GM12878 (cell line): ENCODE results near the gene NFATC1. TPM values are rescaled to one million over a fixed set of nuclear protein-coding genes. Genes with fewer than 3 reads are reported as not detected.
"Not testable (repeated sequence)": the region's sequence is repeated elsewhere in the genome, so short reads cannot be mapped to it uniquely, and the experiment has no call there.

ENCODE experiments used
- ATAC-seq: fragments of 200-7000 bp; cut with Tn5 transposase; 3 replicates; pipeline ENCODE4 v1.9.1; 2020; ENCODE audit warnings: mild to moderate bottlenecking, moderate library complexity
- BruUV-seq: library from RNA; stranded (reverse); fragments of 400-500 nt; replicated peaks from 2 replicates; lab custom pipeline; 2021; lab: Mats Ljungman, UMichigan
- CTCF ChIA-PET: fragments of 300-600 bp; sonication (Branson Sonifier 250); formaldehyde crosslinking; extraction: SDS; loops from one replicate; lab custom pipeline; 2021; ENCODE audit warnings: inconsistent platforms; lab: Yijun Ruan, JAX
- POLR2A ChIA-PET: fragments of 350-600 bp; formaldehyde crosslinking; extraction: SDS; loops from one replicate; lab custom pipeline; 2021; ENCODE audit warnings: inconsistent platforms; lab: Charles Lee
- RAD21 ChIA-PET: fragments of 300-600 bp; sonication (Branson Sonifier 250); formaldehyde crosslinking; loops from one replicate; lab custom pipeline; 2023; ENCODE audit warnings: antibody characterized with exemption; ENCODE audit not compliant: unreplicated experiment; lab: Charles Lee
- SMC1A ChIA-PET: fragments of 300-600 bp; sonication (Branson Sonifier 250); formaldehyde crosslinking; loops from one replicate; lab custom pipeline; 2023; ENCODE audit not compliant: unreplicated experiment, uncharacterized antibody; lab: Charles Lee
- DNase-seq: peaks from one replicate; pipeline ENCODE4 v3.0.0-alpha.2; 2011; ENCODE audit warnings: low read depth, low spot score
- FAIRE-seq: peaks from 3 replicates; lab custom pipeline; 2011; peaks lifted over from hg19 to GRCh38; lab: Jason Lieb, UNC
- H2AFZ ChIP-seq: 2 replicates; pipeline ENCODE4 v1.6.0; 2011; ENCODE audit warnings: low read depth, low read length, control low read depth; ENCODE audit not compliant: control insufficient read depth
- H3K27ac ChIP-seq: 2 replicates; pipeline ENCODE4 v1.5.1; 2011; ENCODE audit warnings: control low read depth; ENCODE audit not compliant: control insufficient read depth, insufficient read depth
- H3K27me3 ChIP-seq, 2 experiments: replicated peaks in 1 of 2; 2 replicates each; pipeline versions ENCODE4 v1.6.0 to v1.6.1; 2011; ENCODE audit warnings: low read length in 1 of 2; ENCODE audit not compliant: control insufficient read depth in 2 of 2, insufficient read depth in 2 of 2
- H3K36me3 ChIP-seq, 2 experiments: 2 replicates each; pipeline ENCODE4 v1.5.1; 2011; ENCODE audit warnings: low read length in 1 of 2; ENCODE audit not compliant: control insufficient read depth in 2 of 2, insufficient read depth in 2 of 2
- H3K4me1 ChIP-seq: 2 replicates; pipeline ENCODE4 v1.6.1; 2011; ENCODE audit warnings: mild to moderate bottlenecking, low read length, moderate library complexity, mixed read lengths; ENCODE audit not compliant: control insufficient read depth, insufficient read depth
- H3K4me2 ChIP-seq: 2 replicates; pipeline ENCODE4 v1.6.0; 2011; ENCODE audit warnings: control low read depth; ENCODE audit not compliant: control insufficient read depth, insufficient read depth
- H3K4me3 ChIP-seq: fragments of 200-600 bp; sonication (generic); 2 replicates; pipeline ENCODE4 v1.5.1; 2016
- H3K79me2 ChIP-seq: 2 replicates; pipeline ENCODE4 v1.6.0; 2011; ENCODE audit warnings: low read length; ENCODE audit not compliant: control insufficient read depth, insufficient read depth
- H3K9ac ChIP-seq: 2 replicates; pipeline ENCODE4 v1.8.0; 2011; ENCODE audit warnings: low read length, control low read depth, mixed read lengths; ENCODE audit not compliant: control insufficient read depth, insufficient read depth
- H3K9me3 ChIP-seq: replicated peaks from 3 replicates; pipeline ENCODE4 v1.5.1; 2011; ENCODE audit warnings: mild to moderate bottlenecking, low read length; ENCODE audit not compliant: control insufficient read depth, insufficient read depth
- H4K20me1 ChIP-seq: 2 replicates; pipeline ENCODE4 v1.6.0; 2011; ENCODE audit not compliant: control insufficient read depth, insufficient read depth
- NFYA ChIP-seq: IDR thresholded peaks from 2 replicates; pipeline ENCODE4 v1.6.1; 2011; ENCODE audit warnings: low read depth, mild to moderate bottlenecking, low read length, improper control_type of control experiment, borderline replicate concordance
- RB1 ChIP-seq: fragments of 450-650 bp; formaldehyde crosslinking; IDR thresholded peaks from 2 replicates; pipeline ENCODE4 v1.6.1; 2017; ENCODE audit warnings: mild to moderate bottlenecking, borderline replicate concordance
- WGBS: methylation state at CpG from one replicate; pipeline ENCODE4 v1.1.6; 2016; ENCODE audit warnings: low lambda C conversion rate; ENCODE audit not compliant: insufficient replicate concordance, insufficient coverage; ENCODE audit errors: missing lambda C conversion rate; 5-methylcytosine and 5-hydroxymethylcytosine counted together
- in situ Hi-C: fragments of 300-500 bp; cut with MboI; formaldehyde crosslinking; loops from 9 replicates; pipeline ENCODE4 v1.14.3; 2018; ENCODE audit warnings: mixed read lengths
- intact Hi-C: fragments of 100-400 bp; cut with micrococcal nuclease; formaldehyde crosslinking; loops from one replicate; pipeline ENCODE4 v1.14.2; 2022; ENCODE audit not compliant: unreplicated experiment
- polyA plus RNA-seq, 11 experiments: library from polyadenylated mRNA; depleted of rRNA in 4 of 11; unstranded in 6 of 11; stranded (reverse) in 5 of 11; fragments of >200 nt; fragmentation: Nextera tagmentation in 4 of 11; fragmentation: Illumina TruSeq in 1 of 11; extraction: Ambion mirVana in 4 of 11; extraction: Trizol in 1 of 11; gene quantifications; 1 replicate in 1 of 11; 2 replicates in 10 of 11; pipeline versions ENCODE4 v1.2.1 to v1.2.3, GENCODE V29; 2011 to 2016; ENCODE audit warnings: inconsistent platforms in 2 of 11, missing spikeins in 2 of 11, low read depth in 1 of 11
- total RNA-seq, 4 experiments: library from RNA; depleted of rRNA in 3 of 4; stranded (reverse); fragments of >200 nt in 3 of 4; fragmentation: Illumina TruSeq in 1 of 4; extraction: Trizol in 1 of 4; gene quantifications; 2 replicates each; pipeline versions ENCODE4 v1.2.1 to v1.2.3, GENCODE V29; 2013 to 2021
- TF ChIP-seq, protein P1 (sequence below): fragments of 450-650 bp; IDR thresholded peaks from 2 replicates; pipeline ENCODE4 v1.6.1; 2018; ENCODE audit warnings: borderline replicate concordance, mild to moderate bottlenecking; ENCODE audit not compliant: partially characterized antibody

The NFATC1 gene
- total and polyA plus RNA-seq, 10 of the 15 experiments (the other 5 are each of a cell fraction or from before 2014, with no cell fraction given): 0.84 to 20.8 (median 5.1) TPM

DNA sequence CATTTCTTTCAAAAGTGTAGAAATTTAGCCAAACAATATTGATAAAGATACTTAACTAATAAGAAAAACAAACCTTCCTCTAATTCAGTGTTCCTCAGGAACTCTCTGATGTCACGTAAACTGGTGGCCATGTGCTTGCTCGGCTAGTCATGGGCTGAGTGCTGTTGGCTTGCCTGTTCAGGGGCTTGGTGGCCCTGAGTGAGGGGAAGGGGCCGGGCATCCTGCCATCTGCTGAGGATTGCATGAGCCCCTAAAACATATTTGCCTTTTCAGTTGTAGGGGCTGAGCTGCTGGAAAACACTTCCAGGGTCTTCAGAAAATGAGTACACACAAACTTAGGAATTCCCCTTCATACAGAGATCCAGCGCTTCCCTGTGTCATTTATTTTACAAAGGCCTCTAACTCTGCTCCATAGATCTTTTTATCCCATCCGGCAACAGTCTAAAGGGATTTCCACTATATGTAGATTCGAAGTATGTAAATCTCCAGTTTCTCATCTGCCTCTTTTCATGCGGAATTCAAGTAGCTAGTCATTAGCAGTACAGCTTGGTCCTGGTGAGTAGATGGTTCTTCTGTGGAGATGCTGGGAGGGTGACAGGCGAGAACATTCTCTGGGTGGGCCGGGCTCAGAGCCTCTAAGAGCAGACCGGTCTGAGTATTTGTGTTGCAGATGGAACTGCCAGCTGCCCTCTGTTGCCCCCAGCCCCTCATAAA is 20.1 kb upstream of the NFATC1 start:
- intact Hi-C loops: loop anchor here (5.0 kb wide), 1 partner anchor 782 kb away; no protein-coding TSS in a partner anchor
- DNase-seq (no peak), FAIRE-seq (no peak), ATAC-seq (no peak)
- in situ Hi-C loops: loop anchor here (5.0 kb wide), 2 partner anchors 162 to 267 kb away; no protein-coding TSS in a partner anchor
- Histone ChIP-seq H3K27ac (no peak overlapping the region), H3K79me2 (no peaks in the 10 kb centered on the region), H4K20me1 (no peaks in the 10 kb centered on the region), H3K4me3 (no peak overlapping the region), H3K9ac (no peak overlapping the region), H3K4me1 (peaks cover 9% of the 10 kb centered on the region), H3K36me3 (peaks cover 0 to 6% of the 10 kb centered on the region in 2 experiments; a peak in 2 of 4 replicates), H2AFZ (no peak overlapping the region), H3K9me3 (no peaks in the 10 kb centered on the region), H3K4me2 (no peak overlapping the region), H3K27me3 (no peaks in the 10 kb centered on the region)
- 95% methylated on average over 10 of the region's 10 CpGs for WGBS
- SMC1A ChIA-PET: interaction anchor here (0.6 to 2.2 kb wide), 13 partner anchors 14 to 575 kb away, joined by 3 to 11 read pairs (median 4); no protein-coding TSS in a partner anchor
- CTCF ChIA-PET: interaction anchor here (0.6 to 2.0 kb wide), 11 partner anchors 15 to 269 kb away, joined by 3 to 10 read pairs (median 3); no protein-coding TSS in a partner anchor
- RAD21 ChIA-PET: interaction anchor here (0.7 to 2.1 kb wide), 13 partner anchors 10 to 734 kb away, joined by 3 to 15 read pairs (median 5); no protein-coding TSS in a partner anchor
- POLR2A ChIA-PET: interaction anchor here (0.5 to 1.4 kb wide), 5 partner anchors 18 to 249 kb away, joined by 3 to 5 read pairs (median 3); no protein-coding TSS in a partner anchor
- no TSS peak for BruUV-seq
- TF ChIP-seq RB1 (no peak), NFYA (no peak)
- TF ChIP-seq, protein P1, sequence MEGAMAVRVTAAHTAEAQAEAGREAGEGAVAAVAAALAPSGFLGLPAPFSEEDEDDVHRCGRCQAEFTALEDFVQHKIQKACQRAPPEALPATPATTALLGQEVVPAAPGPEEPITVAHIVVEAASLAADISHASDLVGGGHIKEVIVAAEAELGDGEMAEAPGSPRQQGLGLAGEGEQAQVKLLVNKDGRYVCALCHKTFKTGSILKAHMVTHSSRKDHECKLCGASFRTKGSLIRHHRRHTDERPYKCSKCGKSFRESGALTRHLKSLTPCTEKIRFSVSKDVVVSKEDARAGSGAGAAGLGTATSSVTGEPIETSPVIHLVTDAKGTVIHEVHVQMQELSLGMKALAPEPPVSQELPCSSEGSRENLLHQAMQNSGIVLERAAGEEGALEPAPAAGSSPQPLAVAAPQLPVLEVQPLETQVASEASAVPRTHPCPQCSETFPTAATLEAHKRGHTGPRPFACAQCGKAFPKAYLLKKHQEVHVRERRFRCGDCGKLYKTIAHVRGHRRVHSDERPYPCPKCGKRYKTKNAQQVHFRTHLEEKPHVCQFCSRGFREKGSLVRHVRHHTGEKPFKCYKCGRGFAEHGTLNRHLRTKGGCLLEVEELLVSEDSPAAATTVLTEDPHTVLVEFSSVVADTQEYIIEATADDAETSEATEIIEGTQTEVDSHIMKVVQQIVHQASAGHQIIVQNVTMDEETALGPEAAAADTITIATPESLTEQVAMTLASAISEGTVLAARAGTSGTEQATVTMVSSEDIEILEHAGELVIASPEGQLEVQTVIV: no peak

DNA sequence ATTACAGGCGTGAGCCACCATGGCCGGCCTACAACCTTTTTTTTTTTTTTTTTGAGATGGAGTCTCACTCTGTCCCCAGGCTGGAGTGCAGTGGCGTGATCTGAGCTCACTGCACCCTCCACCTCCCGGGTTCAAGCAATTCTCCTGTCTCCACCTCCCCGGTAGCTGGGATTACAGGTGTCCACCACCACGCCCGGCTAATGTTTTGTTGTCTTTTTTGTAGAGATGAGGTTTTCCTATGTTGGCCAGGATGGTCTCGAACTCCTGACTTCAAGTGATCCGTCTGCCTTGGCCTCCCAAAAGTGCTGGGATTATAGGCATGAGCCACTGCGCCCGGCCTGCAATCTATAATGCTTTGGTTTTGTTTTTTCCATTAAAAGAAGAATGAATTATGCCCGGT is 19.1 kb upstream of the NFATC1 start:
- not testable (repeated sequence) for H3K9me3 ChIP-seq, H2AFZ ChIP-seq, FAIRE-seq, ATAC-seq, H3K36me3 ChIP-seq, DNase-seq, H3K4me1 ChIP-seq, BruUV-seq, H3K27ac ChIP-seq, H4K20me1 ChIP-seq, H3K4me2 ChIP-seq, H3K27me3 ChIP-seq, H3K79me2 ChIP-seq, H3K4me3 ChIP-seq, H3K9ac ChIP-seq
- RAD21 ChIA-PET: interaction anchor here (0.7 to 1.1 kb wide), 2 partner anchors 153 to 411 kb away, joined by 3 to 4 read pairs; no protein-coding TSS in a partner anchor
- WGBS: 89% methylated on average over 11 of the region's 12 CpGs
- CTCF ChIA-PET: interaction anchor here (1.1 to 3.4 kb wide), 2 partner anchors 20 to 266 kb away, joined by 3 to 23 read pairs; no protein-coding TSS in a partner anchor
- intact Hi-C loops (loop anchor here (5.0 kb wide), 1 partner anchor 781 kb away; no protein-coding TSS in a partner anchor), in situ Hi-C loops (loop anchor here (5.0 kb wide), 2 partner anchors 161 to 266 kb away; no protein-coding TSS in a partner anchor)
- POLR2A ChIA-PET: interaction anchor here (0.5 to 0.7 kb wide), 2 partner anchors 85 to 390 kb away, joined by 3 read pairs; no protein-coding TSS in a partner anchor
- SMC1A ChIA-PET: interaction anchor here (0.9 to 2.2 kb wide), 2 partner anchors 248 to 268 kb away, joined by 4 to 11 read pairs; no protein-coding TSS in a partner anchor
